ENCODE data around the gene ERP44. TPM values are rescaled to one million over a fixed set of nuclear protein-coding genes. Genes with fewer than 3 reads are reported as not detected.
A peak's percentile ranks its signal among the peaks of the same experiment; 100 is the strongest.

The ERP44 gene
- total and polyA plus RNA-seq, 11 donors: 7.9 to 21.6 (median 15.7) TPM

DNA sequence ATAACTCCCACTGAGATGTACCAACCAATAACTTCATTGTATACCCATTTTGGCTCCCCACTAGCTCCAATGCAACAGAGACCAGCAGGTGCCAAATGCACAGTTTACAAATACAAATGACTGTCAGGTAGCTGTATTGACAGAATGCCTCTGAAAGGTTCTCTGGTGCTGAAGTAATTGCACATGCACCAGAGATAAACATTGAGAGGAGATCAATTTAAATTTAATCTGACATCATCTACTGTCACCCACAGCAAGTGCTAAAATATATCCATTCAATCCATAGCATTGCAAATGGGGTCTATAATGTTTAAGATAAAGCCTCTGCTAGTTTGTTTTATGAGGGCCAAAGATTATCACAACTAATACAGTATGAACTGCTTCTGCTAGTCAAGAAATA lies 112.2 kb downstream of the ERP44 start:
- no peaks in the 10 kb centered on the region for H3K27me3 ChIP-seq
- H3K4me1 ChIP-seq: no peaks in the 10 kb centered on the region
- peaks cover 0 to 33% (median 9%) of the 10 kb centered on the region in 12 donors for H3K9me3 ChIP-seq
- ATAC-seq: no peak
- no peak overlapping the region for H3K4me3 ChIP-seq
- DNase-seq: no peak
- TF ChIP-seq POLR2A (IDR thresholded peaks at IDR 0.05): no peak
- TF ChIP-seq, protein P1, sequence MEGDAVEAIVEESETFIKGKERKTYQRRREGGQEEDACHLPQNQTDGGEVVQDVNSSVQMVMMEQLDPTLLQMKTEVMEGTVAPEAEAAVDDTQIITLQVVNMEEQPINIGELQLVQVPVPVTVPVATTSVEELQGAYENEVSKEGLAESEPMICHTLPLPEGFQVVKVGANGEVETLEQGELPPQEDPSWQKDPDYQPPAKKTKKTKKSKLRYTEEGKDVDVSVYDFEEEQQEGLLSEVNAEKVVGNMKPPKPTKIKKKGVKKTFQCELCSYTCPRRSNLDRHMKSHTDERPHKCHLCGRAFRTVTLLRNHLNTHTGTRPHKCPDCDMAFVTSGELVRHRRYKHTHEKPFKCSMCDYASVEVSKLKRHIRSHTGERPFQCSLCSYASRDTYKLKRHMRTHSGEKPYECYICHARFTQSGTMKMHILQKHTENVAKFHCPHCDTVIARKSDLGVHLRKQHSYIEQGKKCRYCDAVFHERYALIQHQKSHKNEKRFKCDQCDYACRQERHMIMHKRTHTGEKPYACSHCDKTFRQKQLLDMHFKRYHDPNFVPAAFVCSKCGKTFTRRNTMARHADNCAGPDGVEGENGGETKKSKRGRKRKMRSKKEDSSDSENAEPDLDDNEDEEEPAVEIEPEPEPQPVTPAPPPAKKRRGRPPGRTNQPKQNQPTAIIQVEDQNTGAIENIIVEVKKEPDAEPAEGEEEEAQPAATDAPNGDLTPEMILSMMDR (IDR thresholded peaks at IDR 0.05): no peak
- intact Hi-C loops (cut with DNase I): no loop called here
- H3K36me3 ChIP-seq: peaks cover 0 to 34% (median 16%) of the 10 kb centered on the region in 9 donors
- no peak overlapping the region for H3K27ac ChIP-seq

DNA sequence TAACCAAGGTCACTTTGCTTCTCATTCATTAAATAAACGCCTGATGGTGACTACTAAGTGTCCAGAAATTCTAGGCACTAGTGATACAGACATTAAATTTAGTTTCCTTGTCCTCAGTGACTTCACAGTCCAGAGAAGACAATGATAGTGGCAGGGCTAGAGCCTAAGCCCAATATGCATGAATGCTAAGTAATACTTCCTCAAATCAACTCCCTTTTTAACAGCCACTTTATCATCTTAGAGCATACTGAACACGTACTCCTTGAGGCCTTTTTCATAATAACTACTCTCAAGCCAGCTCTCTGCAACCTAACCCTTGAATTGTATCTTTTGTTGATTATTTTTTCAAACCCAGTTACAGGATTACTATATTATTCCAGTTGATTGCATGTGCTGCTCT lies 118.2 kb downstream of the ERP44 start:
- no peaks in the 10 kb centered on the region for H3K27me3 ChIP-seq
- H3K9me3 ChIP-seq: no peaks in the 10 kb centered on the region
- no peak overlapping the region for H3K27ac ChIP-seq
- H3K4me3 ChIP-seq: no peak overlapping the region
- intact Hi-C loops (cut with DNase I): no loop called here
- WGBS, 4 donors: 56 to 74% (median 67%) methylated on average over 2 of the region's 2 CpGs
- H3K4me1 ChIP-seq: peaks cover 0 to 5% (median 0%) of the 10 kb centered on the region in 12 donors
- ATAC-seq (peak in 1 of 4 donors; percentile 46), DNase-seq (no peak)
- H3K36me3 ChIP-seq: peaks cover 0 to 51% (median 16%) of the 10 kb centered on the region in 9 donors
- no peak for TF ChIP-seq POLR2A (IDR thresholded peaks at IDR 0.05)
- TF ChIP-seq, protein P1 (IDR thresholded peaks at IDR 0.05): no peak

DNA sequence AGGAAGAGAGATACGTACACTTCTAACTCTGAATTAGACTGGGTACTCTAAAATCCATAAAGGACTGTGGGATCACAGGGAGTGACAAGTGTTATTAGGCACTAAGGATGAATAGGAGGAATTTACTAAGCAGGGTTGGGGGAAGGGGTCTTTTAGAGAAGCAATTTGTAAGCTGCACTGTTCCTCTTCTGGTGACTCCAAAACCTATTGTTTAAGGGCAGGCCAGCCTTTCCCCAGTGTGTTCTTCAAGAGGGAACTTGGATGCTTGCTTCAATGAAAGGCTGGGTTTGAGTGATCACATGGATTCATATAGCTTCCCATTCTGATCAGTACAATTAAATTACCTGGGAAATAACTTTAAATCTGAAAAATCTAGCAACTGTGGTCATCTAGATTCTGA lies 120.6 kb downstream of the ERP44 start:
- no peak overlapping the region for H3K27ac ChIP-seq
- ATAC-seq: no peak
- no peak for DNase-seq
- no peak overlapping the region for H3K4me3 ChIP-seq
- peaks cover 0 to 5% (median 0%) of the 10 kb centered on the region in 12 donors for H3K4me1 ChIP-seq
- no peaks in the 10 kb centered on the region for H3K27me3 ChIP-seq
- TF ChIP-seq, protein P1 (IDR thresholded peaks at IDR 0.05): no peak
- TF ChIP-seq POLR2A (IDR thresholded peaks at IDR 0.05): no peak
- no peaks in the 10 kb centered on the region for H3K9me3 ChIP-seq
- H3K36me3 ChIP-seq: peaks cover 0 to 37% (median 3%) of the 10 kb centered on the region in 9 donors
- intact Hi-C loops (cut with DNase I): no loop called here
- 81 to 92% (median 89%) methylated on average over 1 of the region's 1 CpG for WGBS, 4 donors

DNA sequence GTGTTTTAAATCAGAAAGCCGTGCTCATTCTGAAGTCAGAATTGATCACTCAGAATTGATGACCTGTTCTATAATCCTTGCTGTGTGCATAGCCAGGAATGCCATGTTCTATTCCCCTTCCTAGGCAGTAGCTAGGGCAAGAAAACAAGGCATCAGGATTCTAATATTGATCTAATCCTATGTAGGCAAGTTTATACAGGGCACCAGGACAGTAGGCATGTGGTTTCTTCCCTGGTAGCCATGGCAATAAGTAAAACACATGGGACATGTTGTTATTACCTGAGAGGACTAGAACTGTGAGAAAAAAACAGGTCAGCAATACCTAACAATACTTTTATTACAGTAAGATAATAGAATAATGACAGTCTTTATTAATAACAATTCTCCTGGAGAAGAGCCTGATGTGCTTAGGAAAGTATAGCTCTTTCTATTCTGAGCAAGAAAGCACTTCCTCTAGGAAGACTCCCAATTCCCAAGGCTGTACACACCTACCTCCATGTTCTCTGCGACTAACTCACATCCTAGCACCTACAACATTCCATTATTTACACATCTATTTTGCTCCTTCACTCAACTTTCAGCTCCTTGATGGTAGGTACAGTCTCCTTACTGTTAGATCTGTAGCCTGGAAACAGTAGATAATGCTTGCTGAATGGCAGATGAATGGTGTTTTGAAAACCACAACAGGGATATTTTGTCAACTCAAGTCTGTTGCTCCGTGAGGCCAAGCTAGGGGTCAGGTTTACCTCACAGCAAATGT lies 121.6 kb downstream of the ERP44 start:
- H3K4me3 ChIP-seq: no peak overlapping the region
- H3K27ac ChIP-seq: no peak overlapping the region
- H3K9me3 ChIP-seq: no peaks in the 10 kb centered on the region
- WGBS, 4 donors: 88 to 95% (median 91%) methylated on average over 3 of the region's 3 CpGs
- ATAC-seq: no peak
- no peaks in the 10 kb centered on the region for H3K27me3 ChIP-seq
- H3K4me1 ChIP-seq: peaks cover 0 to 5% (median 0%) of the 10 kb centered on the region in 12 donors
- peaks cover 0 to 30% (median 7%) of the 10 kb centered on the region in 9 donors for H3K36me3 ChIP-seq
- DNase-seq: no peak
- intact Hi-C loops (cut with DNase I): no loop called here
- TF ChIP-seq, protein P1 (IDR thresholded peaks at IDR 0.05): no peak
- TF ChIP-seq POLR2A (IDR thresholded peaks at IDR 0.05): no peak
